ENCODE results near the gene PKD1L1. TPM values are rescaled to one million over a fixed set of nuclear protein-coding genes. Genes with fewer than 3 reads are reported as not detected.

The PKD1L1 gene
- total RNA-seq, 4 donors from 2014 or later = 0.18 to 0.83 (median 0.44) TPM

DNA sequence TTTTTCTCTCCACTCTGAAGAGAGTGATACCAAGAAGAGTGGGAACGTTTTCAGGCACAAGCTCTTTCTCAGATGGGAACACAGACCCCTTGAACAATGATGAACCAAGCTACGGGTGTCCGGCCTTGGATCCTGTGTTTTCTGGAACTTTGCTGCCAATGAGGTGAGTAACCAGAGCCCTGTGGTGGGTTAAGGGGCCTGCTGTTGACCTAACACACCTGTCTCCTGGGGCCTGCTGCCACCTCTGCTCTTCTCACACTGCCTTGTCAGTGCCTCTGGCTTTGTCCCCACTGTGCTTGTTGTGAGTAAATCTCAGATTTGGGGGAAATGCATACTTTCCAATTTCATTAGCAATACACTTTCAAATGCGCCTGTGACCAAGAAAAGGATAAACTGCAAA is 1.4 kb upstream of the PKD1L1 start:
- no peak overlapping the region for H3K4me3 ChIP-seq
- no peaks in the 10 kb centered on the region for H3K27me3 ChIP-seq
- H3K27ac ChIP-seq = no peak overlapping the region
- no peaks in the 10 kb centered on the region for H3K9me3 ChIP-seq
- no peak for DNase-seq
- peaks cover 0 to 8% (median 0%) of the 10 kb centered on the region in 3 donors for H3K36me3 ChIP-seq
- no peaks in the 10 kb centered on the region for H3K4me1 ChIP-seq
- no peak for TF ChIP-seq CTCF (IDR thresholded peaks at IDR 0.05)
- no peak for TF ChIP-seq POLR2A (IDR thresholded peaks at IDR 0.05)

DNA sequence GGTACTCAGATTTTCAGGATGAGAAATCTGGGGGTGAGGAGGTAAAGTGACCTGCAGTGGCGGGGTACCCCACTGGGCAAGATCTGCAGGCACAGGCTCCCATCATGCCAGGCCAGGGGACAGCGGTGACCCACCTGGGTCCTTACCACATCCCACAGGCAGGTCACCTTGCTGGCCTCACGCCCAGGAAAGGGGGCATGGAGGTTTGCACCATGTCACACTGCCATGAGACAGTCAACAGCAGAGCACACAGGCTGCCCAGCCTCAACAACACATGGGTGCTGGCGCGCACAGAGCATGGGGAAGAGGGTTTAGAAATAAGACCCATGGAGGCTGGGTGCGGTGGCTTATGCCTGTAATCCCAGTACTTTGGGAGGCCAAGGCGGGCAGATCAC is 914 bp downstream of the PKD1L1 start:
- no peaks in the 10 kb centered on the region for H3K36me3 ChIP-seq
- H3K27ac ChIP-seq = no peak overlapping the region
- no peaks in the 10 kb centered on the region for H3K9me3 ChIP-seq
- H3K27me3 ChIP-seq = no peaks in the 10 kb centered on the region
- H3K4me1 ChIP-seq = no peaks in the 10 kb centered on the region
- H3K4me3 ChIP-seq = no peak overlapping the region
- TF ChIP-seq CTCF (IDR thresholded peaks at IDR 0.05) = no peak
- no peak for TF ChIP-seq POLR2A (IDR thresholded peaks at IDR 0.05)
- DNase-seq = no peak

DNA sequence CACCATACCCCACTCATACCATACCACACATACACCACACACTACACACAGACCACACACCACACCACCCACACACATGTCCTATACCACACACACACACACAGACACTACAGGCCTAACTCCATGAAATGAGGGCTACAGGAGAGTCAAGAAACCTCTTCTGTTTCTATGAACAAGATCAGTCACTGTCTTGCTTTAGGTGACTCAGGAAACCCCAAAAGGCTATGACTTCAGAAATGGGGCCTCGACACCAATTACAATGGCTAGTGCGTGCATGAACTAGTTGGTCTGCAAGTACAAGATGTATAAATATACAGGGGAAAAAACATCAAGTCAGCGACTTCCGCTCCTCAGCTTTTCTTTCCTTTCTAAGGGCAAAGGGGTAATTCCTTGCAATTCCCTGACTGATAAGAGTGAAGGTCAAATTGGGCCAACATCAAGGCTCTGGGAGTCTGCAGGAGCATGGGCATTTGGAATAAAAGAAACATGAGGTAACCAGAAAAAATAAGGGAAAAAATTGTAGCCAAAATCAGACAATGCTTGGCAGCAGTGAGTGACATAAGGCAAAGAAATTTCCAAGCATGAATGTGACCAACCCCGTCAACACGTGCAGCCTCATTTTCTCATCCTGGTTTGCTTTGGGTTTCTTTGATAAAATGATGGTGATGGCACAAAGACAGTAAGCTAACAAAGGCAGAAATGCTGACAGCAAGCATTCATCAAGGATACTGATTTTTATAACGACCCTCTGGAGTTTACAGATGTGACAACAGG is 1.5 kb downstream of the PKD1L1 start:
- no peaks in the 10 kb centered on the region for H3K9me3 ChIP-seq
- H3K36me3 ChIP-seq = no peaks in the 10 kb centered on the region
- no peak overlapping the region for H3K4me3 ChIP-seq
- no peak overlapping the region for H3K27ac ChIP-seq
- no peaks in the 10 kb centered on the region for H3K4me1 ChIP-seq
- TF ChIP-seq CTCF (IDR thresholded peaks at IDR 0.05) = no peak
- TF ChIP-seq POLR2A (IDR thresholded peaks at IDR 0.05) = no peak
- no peaks in the 10 kb centered on the region for H3K27me3 ChIP-seq
- no peak for DNase-seq

GRCh38 chr7:47945261-47946015 is 2.8 kb downstream of the PKD1L1 start:
- Histone ChIP-seq H3K4me3 (no peak overlapping the region), H3K36me3 (no peaks in the 10 kb centered on the region), H3K27me3 (no peaks in the 10 kb centered on the region), H3K9me3 (no peaks in the 10 kb centered on the region), H3K4me1 (peaks cover 0 to 5% (median 0%) of the 10 kb centered on the region in 4 donors), H3K27ac (no peak overlapping the region)
- TF ChIP-seq CTCF (IDR thresholded peaks at IDR 0.05) = peak; percentile 70 to 87 (median 78)
- TF ChIP-seq POLR2A (IDR thresholded peaks at IDR 0.05) = no peak
- DNase-seq = peak; percentile 77 to 93 (median 92)

- no peak overlapping the region for H3K4me3 ChIP-seq
These were observed 3.6 kb downstream of the PKD1L1 start for GRCh38 chr7:47944536-47945260.

More at GRCh38 chr7:47944536-47945260, 3.6 kb downstream of the PKD1L1 start:
- H3K27me3 ChIP-seq = no peaks in the 10 kb centered on the region
- DNase-seq = no peak
- TF ChIP-seq CTCF (IDR thresholded peaks at IDR 0.05) = no peak
- TF ChIP-seq POLR2A (IDR thresholded peaks at IDR 0.05) = no peak
- no peak overlapping the region for H3K27ac ChIP-seq
- H3K36me3 ChIP-seq = no peaks in the 10 kb centered on the region
- H3K4me1 ChIP-seq = peaks cover 0 to 11% (median 0%) of the 10 kb centered on the region in 4 donors
- no peaks in the 10 kb centered on the region for H3K9me3 ChIP-seq
